Loucy (cell line): ENCODE measurements around the gene MLIP.

ENCODE experiments used
- H2AFZ ChIP-seq: fragments of 200-600 bp; sonication (generic); 2 replicates; pipeline ENCODE4 v1.6.0; 2016; ENCODE audit warnings: antibody characterized with exemption, mild to moderate bottlenecking, low read length, moderate library complexity
- H3F3A ChIP-seq: fragments of 200-600 bp; 2 replicates; pipeline ENCODE4 v1.6.0; 2016; ENCODE audit warnings: antibody characterized with exemption, low read depth, mild to moderate bottlenecking
- H3K27me3 ChIP-seq: fragments of 200-600 bp; sonication (generic); 2 replicates; pipeline ENCODE4 v1.6.1; 2014; ENCODE audit warnings: low read length, mild to moderate bottlenecking; ENCODE audit not compliant: insufficient read depth, poor library complexity, severe bottlenecking
- H3K36me3 ChIP-seq: fragments of 200-600 bp; sonication (generic); 2 replicates; pipeline ENCODE4 v1.6.1; 2016; ENCODE audit warnings: low read length; ENCODE audit not compliant: insufficient read depth
- H3K4me1 ChIP-seq: fragments of 200-600 bp; sonication (generic); 2 replicates; pipeline ENCODE4 v1.5.1; 2014; ENCODE audit warnings: low read length, mild to moderate bottlenecking; ENCODE audit not compliant: insufficient read depth, poor library complexity, severe bottlenecking
- H3K4me2 ChIP-seq: fragments of 200-600 bp; sonication (generic); 2 replicates; pipeline ENCODE4 v1.6.0; 2014; ENCODE audit warnings: antibody characterized with exemption, low read length, low read depth, mild to moderate bottlenecking; ENCODE audit not compliant: poor library complexity, severe bottlenecking
- H3K4me3 ChIP-seq: fragments of 200-600 bp; sonication (generic); 2 replicates; pipeline ENCODE4 v1.5.1; 2014; ENCODE audit warnings: low read length, mild to moderate bottlenecking, mixed read lengths; ENCODE audit not compliant: poor library complexity, severe bottlenecking
- H3K79me2 ChIP-seq: fragments of 200-600 bp; sonication (generic); 2 replicates; pipeline ENCODE4 v1.6.1; 2014; ENCODE audit warnings: low read length; ENCODE audit not compliant: insufficient read depth
- H3K9ac ChIP-seq: fragments of 200-600 bp; sonication (generic); 2 replicates; pipeline ENCODE4 v1.6.0; 2014; ENCODE audit warnings: mild to moderate bottlenecking, low read depth, low read length, moderate library complexity; ENCODE audit not compliant: poor library complexity, severe bottlenecking
- H3K9me2 ChIP-seq: fragments of 200-600 bp; sonication (generic); replicated peaks from 2 replicates; pipeline ENCODE4 v1.6.1; 2016; ENCODE audit warnings: low read depth, low read length, mixed read lengths
- H3K9me3 ChIP-seq: fragments of 200-600 bp; sonication (generic); 2 replicates; pipeline ENCODE4 v1.6.1; 2014; ENCODE audit warnings: mild to moderate bottlenecking, antibody characterized with exemption, low read length, low read depth; ENCODE audit not compliant: insufficient read depth
- H4K20me1 ChIP-seq: fragments of 200-600 bp; sonication (generic); 2 replicates; pipeline ENCODE4 v1.6.0; 2014; ENCODE audit warnings: antibody characterized with exemption, low read length, mild to moderate bottlenecking; ENCODE audit not compliant: insufficient read depth, poor library complexity, severe bottlenecking
- CTCF ChIP-seq: fragments of 200-600 bp; sonication (generic); conservative IDR thresholded peaks from 2 replicates; pipeline ENCODE4 v1.5.1; 2014; ENCODE audit warnings: mild to moderate bottlenecking, antibody characterized with exemption, low read length
- EZH2phosphoT487 ChIP-seq: fragments of 200-600 bp; IDR thresholded peaks from 2 replicates; pipeline ENCODE4 v1.6.1; 2018; ENCODE audit warnings: antibody characterized with exemption, mild to moderate bottlenecking, moderate library complexity, borderline replicate concordance

MLIP gene

GRCh38 chr6:54214286-54214685 is 103.0 kb downstream of the MLIP start:
- no peak for TF ChIP-seq EZH2phosphoT487
- no peak for TF ChIP-seq CTCF
- H3K4me1 ChIP-seq = peaks cover 20% of the 10 kb centered on the region
- no peaks in the 10 kb centered on the region for H3K9me2 ChIP-seq
- no peaks in the 10 kb centered on the region for H4K20me1 ChIP-seq
- no peak overlapping the region for H3K4me2 ChIP-seq
- H3K27me3 ChIP-seq = no peaks in the 10 kb centered on the region
- H3F3A ChIP-seq = no peaks in the 10 kb centered on the region
- H3K36me3 ChIP-seq = no peaks in the 10 kb centered on the region
- H3K9ac ChIP-seq = no peak overlapping the region
- H3K79me2 ChIP-seq = no peaks in the 10 kb centered on the region
- peak overlapping the region; percentile 1; the same call in 1 of the 2 replicates for H2AFZ ChIP-seq
- no peak overlapping the region for H3K4me3 ChIP-seq
- H3K9me3 ChIP-seq = no peaks in the 10 kb centered on the region

- Histone ChIP-seq H3K36me3 (no peaks in the 10 kb centered on the region), H2AFZ (no peak overlapping the region), H3K4me2 (peak overlapping the region; percentile 41), H3K9me2 (no peaks in the 10 kb centered on the region), H3K27me3 (no peaks in the 10 kb centered on the region), H3K9ac (no peak overlapping the region), H3K4me3 (no peak overlapping the region), H3F3A (no peaks in the 10 kb centered on the region), H3K9me3 (no peaks in the 10 kb centered on the region), H3K79me2 (no peaks in the 10 kb centered on the region), H4K20me1 (no peaks in the 10 kb centered on the region), H3K4me1 (peaks cover 20% of the 10 kb centered on the region)
- TF ChIP-seq EZH2phosphoT487 (no peak), CTCF (no peak)
Observed at GRCh38 chr6:54216336-54216735, 105.1 kb downstream of the MLIP start.

GRCh38 chr6:54217018-54217417 is 105.8 kb downstream of the MLIP start:
- Histone ChIP-seq H3K4me2 (peak overlapping the region; percentile 41), H3K4me1 (peaks cover 20% of the 10 kb centered on the region), H3K9me3 (no peaks in the 10 kb centered on the region), H3K4me3 (no peak overlapping the region), H3K79me2 (no peaks in the 10 kb centered on the region), H2AFZ (no peak overlapping the region), H3K36me3 (no peaks in the 10 kb centered on the region), H3K9me2 (no peaks in the 10 kb centered on the region), H3K9ac (no peak overlapping the region), H4K20me1 (no peaks in the 10 kb centered on the region), H3K27me3 (no peaks in the 10 kb centered on the region), H3F3A (no peaks in the 10 kb centered on the region)
- TF ChIP-seq EZH2phosphoT487 (no peak), CTCF (no peak)
